Measurements from ENCODE around the gene TUBGCP6. TPM values are rescaled to one million over a fixed set of nuclear protein-coding genes. Genes with fewer than 3 reads are reported as not detected.

Gene TUBGCP6
- total RNA-seq, 1 donor from 2014 or later: 32.2 TPM

DNA sequence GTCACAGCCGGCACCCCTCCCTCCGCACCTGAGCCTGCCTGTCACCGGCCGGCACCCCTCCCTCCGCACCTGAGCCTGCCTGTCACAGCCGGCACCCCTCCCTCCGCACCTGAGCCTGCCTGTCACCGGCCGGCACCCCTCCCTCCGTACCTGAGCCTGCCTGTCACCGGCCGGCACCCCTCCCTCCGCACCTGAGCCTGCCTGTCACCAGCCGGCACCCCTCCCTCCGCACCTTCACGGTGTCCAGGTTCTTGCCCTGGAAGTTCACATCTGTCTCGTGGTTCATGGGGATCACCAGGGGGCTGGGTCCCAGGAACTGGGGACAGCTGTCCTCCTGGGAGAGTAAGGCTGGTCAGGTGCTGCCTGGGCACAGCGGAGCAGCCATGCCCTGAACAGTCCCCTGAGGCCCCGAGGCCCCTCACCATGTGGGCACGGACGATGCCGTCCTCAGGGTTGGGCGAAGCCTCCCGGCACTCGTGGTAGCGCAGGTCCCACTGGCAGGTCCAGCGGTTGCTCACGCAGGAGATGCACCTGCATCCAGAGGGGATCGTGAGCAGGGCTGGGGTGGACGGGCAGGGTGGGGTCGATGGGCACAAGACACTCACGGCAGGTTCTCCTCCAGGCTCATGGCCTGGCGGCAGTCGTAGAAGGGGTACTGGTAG lies 40.9 kb upstream of the TUBGCP6 start:
- H3K27ac Mint-ChIP-seq (ENCODE audit: unreplicated experiment): no peak overlapping the region
- H3K27me3 Mint-ChIP-seq (ENCODE audit: low read depth): no peaks in the 10 kb centered on the region
- H3K9me3 Mint-ChIP-seq (ENCODE audit: low read depth): no peaks in the 10 kb centered on the region
- TF ChIP-seq, protein P1, sequence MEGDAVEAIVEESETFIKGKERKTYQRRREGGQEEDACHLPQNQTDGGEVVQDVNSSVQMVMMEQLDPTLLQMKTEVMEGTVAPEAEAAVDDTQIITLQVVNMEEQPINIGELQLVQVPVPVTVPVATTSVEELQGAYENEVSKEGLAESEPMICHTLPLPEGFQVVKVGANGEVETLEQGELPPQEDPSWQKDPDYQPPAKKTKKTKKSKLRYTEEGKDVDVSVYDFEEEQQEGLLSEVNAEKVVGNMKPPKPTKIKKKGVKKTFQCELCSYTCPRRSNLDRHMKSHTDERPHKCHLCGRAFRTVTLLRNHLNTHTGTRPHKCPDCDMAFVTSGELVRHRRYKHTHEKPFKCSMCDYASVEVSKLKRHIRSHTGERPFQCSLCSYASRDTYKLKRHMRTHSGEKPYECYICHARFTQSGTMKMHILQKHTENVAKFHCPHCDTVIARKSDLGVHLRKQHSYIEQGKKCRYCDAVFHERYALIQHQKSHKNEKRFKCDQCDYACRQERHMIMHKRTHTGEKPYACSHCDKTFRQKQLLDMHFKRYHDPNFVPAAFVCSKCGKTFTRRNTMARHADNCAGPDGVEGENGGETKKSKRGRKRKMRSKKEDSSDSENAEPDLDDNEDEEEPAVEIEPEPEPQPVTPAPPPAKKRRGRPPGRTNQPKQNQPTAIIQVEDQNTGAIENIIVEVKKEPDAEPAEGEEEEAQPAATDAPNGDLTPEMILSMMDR (IDR thresholded peaks at IDR 0.05): no peak
- peaks cover 10% of the 10 kb centered on the region for H3K36me3 Mint-ChIP-seq (ENCODE audit: low read depth)
- DNase-seq (ENCODE audit: low spot score): no peak
- peaks cover 6% of the 10 kb centered on the region for H3K4me1 Mint-ChIP-seq (ENCODE audit: low read depth)
- no peak overlapping the region for H3K4me3 Mint-ChIP-seq (ENCODE audit: unreplicated experiment)

DNA sequence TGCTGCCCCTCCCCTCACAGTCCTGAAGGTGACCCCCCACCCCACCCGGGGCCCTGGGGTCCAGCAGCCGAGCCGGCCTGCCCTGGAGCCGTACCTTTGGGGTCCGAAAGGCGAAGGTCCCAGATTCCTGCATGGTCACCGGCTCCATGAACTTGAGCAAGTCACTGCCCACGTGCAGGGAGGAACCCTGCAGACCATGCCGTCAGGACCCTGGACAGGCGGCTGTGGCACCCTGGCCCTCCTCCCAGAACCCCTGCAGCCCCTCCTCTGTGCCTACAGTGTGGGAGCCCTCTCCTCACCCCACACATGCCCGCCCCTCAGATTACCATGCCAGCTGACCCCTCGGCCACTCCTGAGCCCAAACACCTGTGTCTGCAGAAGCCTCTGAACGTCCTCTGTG lies 39.7 kb upstream of the TUBGCP6 start:
- no peak overlapping the region for H3K4me3 Mint-ChIP-seq (ENCODE audit: unreplicated experiment)
- DNase-seq (ENCODE audit: low spot score): no peak
- TF ChIP-seq, protein P1 (IDR thresholded peaks at IDR 0.05): no peak
- H3K27me3 Mint-ChIP-seq (ENCODE audit: low read depth): no peaks in the 10 kb centered on the region
- peak overlapping the region; percentile 45 for H3K27ac Mint-ChIP-seq (ENCODE audit: unreplicated experiment)
- peaks cover 12% of the 10 kb centered on the region for H3K36me3 Mint-ChIP-seq (ENCODE audit: low read depth)
- H3K4me1 Mint-ChIP-seq (ENCODE audit: low read depth): peaks cover 6% of the 10 kb centered on the region
- H3K9me3 Mint-ChIP-seq (ENCODE audit: low read depth): no peaks in the 10 kb centered on the region

DNA sequence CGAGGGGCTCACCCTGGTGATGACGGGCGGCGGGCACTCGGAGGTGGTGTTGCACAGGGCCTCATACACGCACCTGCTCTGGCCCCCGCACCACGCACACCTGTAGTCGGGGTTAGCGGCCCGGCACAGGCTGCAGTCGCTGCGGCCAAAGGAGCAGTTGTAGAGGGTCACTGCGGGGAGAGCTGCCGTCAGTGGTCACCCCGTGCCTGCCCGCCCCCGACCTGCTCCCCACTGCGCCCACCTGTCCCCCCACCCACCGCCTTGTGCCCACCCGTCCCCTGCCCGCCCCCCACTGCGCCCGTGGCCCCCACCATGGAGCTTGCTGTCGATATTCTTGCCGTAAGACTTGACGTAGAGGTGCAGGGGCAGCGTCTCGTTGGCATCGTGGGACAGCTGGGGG lies 39.0 kb upstream of the TUBGCP6 start:
- H3K4me1 Mint-ChIP-seq (ENCODE audit: low read depth): peaks cover 6% of the 10 kb centered on the region
- H3K27ac Mint-ChIP-seq (ENCODE audit: unreplicated experiment): no peak overlapping the region
- H3K4me3 Mint-ChIP-seq (ENCODE audit: unreplicated experiment): no peak overlapping the region
- DNase-seq (ENCODE audit: low spot score): no peak
- H3K36me3 Mint-ChIP-seq (ENCODE audit: low read depth): peaks cover 10% of the 10 kb centered on the region
- no peaks in the 10 kb centered on the region for H3K27me3 Mint-ChIP-seq (ENCODE audit: low read depth)
- no peaks in the 10 kb centered on the region for H3K9me3 Mint-ChIP-seq (ENCODE audit: low read depth)
- TF ChIP-seq, protein P1 (IDR thresholded peaks at IDR 0.05): no peak

DNA sequence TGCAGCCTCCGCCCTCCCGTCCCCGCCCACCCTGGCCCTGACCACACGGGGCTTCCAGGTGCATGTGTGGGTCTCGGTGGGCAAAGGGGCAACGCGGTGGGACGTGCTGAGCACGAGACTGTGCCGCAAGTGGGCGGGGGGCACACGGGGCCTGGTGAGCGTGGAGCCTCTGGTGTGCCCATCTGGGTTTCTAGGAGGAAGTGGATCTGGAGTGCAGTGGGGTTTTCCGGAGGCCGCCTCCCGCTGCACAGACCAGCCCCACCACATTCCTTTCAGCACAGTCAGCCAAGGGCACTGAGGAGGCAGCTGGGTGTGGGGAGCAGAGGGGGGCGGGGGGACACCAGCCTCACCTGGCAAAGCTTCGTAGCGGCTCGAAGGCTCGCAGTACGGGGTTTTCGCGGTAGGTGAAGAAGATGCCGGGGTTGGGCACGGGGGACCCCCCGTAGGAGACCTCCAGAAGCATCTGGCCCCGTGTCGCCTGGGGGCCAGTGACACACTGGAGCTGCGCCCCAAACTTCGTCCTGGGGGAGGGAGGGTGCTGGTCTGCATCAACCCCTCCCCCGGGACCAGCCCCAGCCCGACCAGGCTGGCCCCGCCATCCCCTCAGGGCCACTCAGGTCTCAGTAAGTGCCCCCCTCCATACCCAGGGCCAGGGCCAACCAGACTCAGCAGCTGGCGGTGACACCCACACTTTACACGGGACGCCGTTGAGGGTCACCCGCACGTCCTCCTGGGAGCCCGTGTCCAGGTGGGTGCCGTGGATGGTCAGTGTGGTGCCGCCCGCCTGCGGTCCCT lies 37.7 kb upstream of the TUBGCP6 start:
- Mint-ChIP-seq H3K27me3 (ENCODE audit: low read depth) (no peaks in the 10 kb centered on the region), H3K27ac (ENCODE audit: unreplicated experiment) (peak overlapping the region; percentile 8), H3K9me3 (ENCODE audit: low read depth) (no peaks in the 10 kb centered on the region), H3K36me3 (ENCODE audit: low read depth) (peaks cover 11% of the 10 kb centered on the region), H3K4me1 (ENCODE audit: low read depth) (peaks cover 6% of the 10 kb centered on the region), H3K4me3 (ENCODE audit: unreplicated experiment) (no peak overlapping the region)
- TF ChIP-seq, protein P1 (IDR thresholded peaks at IDR 0.05): no peak
- DNase-seq (ENCODE audit: low spot score): no peak

DNA sequence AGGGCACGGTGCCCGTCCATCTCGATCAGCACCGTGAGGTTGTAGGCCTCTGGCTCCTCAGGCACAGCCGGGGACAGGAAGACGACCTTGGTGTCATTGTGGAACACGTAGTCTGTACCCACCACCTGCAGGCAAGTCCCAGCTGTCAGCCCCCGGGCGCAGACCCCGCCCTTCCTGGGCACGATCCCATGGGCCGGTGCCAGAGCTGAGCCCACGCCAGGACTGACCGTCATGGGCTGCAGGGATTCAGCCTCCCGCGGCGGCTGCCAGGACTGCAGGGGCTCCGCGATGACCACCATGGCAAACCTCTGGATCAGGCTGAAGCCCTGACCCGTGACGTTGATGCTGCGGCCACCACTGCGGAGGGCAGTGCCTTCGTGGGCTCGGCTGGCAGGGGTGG lies 37.1 kb upstream of the TUBGCP6 start:
- no peak for DNase-seq (ENCODE audit: low spot score)
- H3K9me3 Mint-ChIP-seq (ENCODE audit: low read depth): no peaks in the 10 kb centered on the region
- no peak overlapping the region for H3K27ac Mint-ChIP-seq (ENCODE audit: unreplicated experiment)
- no peaks in the 10 kb centered on the region for H3K27me3 Mint-ChIP-seq (ENCODE audit: low read depth)
- peaks cover 15% of the 10 kb centered on the region for H3K36me3 Mint-ChIP-seq (ENCODE audit: low read depth)
- H3K4me3 Mint-ChIP-seq (ENCODE audit: unreplicated experiment): no peak overlapping the region
- peaks cover 6% of the 10 kb centered on the region for H3K4me1 Mint-ChIP-seq (ENCODE audit: low read depth)
- TF ChIP-seq, protein P1 (IDR thresholded peaks at IDR 0.05): no peak

All from chondrocyte (in vitro differentiated cells).